Colon (tissue), 2 donors: ENCODE measurements around the gene STAT6.

Experiments used
- FAIRE-seq: peaks from 2 replicates; lab custom pipeline; 2012; peaks lifted over from hg19 to GRCh38; lab: Jason Lieb, UNC
- donor health status: control.
- donor health status: control.

STAT6 gene

DNA sequence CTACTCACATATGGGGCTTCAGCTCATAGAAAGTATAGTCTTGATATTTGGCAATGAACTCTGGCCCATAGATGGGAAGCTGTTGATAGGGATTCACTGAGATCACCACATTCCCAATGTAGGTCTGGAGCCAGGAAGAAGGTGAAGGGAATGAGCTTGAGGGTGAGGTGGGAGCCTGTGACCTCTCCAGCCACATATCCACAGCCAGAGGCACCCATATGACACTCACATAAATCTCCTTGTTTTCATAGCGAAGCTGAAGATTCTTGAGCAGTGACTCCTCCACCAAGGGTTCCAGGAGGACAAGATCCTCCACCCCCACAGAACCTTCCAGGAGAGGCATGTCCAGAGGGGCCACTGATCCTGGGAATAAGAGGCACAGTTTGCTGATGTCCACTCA lies 63.2 kb downstream of the STAT6 start:
- FAIRE-seq, result no peak

DNA sequence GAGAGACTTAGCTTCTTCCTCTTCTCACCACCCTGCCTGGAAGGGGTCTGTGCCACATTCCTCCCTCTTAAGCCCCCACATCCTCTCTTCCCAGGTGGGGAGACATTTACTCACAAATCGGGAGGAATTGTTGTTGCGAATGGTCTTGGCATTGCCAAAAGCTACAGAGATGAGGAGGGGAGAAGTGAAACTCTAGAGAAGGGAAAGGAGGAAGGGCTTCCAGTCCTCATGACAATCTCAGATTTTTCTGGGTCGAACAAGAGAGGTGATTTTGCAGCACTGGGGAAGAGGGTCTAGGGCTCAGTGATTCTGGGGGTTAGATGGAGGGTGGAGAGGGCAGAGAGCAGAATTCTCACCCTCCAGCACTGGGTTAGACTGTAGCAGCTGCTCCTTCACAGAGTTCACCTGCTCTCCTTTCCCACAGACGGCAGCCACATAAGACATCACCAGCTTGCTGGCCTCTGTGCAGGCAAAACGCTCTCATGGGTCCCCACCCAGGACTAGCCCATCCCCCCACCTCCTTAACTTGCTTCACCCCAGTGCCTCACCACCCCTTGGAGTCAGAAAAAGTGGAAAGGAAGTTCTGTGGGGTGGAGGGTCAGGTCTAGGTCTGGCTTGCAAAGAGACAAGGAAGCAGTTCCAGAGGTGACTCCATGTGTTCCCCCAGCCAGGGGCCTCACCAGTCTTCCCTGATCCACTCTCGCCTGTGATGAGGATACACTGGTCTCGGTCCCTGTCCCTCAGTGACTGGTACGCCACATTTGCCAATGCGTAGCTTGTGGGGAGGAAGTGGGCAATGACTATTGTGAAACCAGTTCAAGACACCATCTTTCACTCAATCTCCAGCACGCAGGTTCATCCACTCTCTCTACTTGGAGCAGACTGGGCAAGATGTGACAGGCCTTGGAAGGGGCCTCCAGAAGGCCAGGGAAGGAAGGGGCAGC lies 63.9 kb downstream of the STAT6 start:
- FAIRE-seq, result no peak

DNA sequence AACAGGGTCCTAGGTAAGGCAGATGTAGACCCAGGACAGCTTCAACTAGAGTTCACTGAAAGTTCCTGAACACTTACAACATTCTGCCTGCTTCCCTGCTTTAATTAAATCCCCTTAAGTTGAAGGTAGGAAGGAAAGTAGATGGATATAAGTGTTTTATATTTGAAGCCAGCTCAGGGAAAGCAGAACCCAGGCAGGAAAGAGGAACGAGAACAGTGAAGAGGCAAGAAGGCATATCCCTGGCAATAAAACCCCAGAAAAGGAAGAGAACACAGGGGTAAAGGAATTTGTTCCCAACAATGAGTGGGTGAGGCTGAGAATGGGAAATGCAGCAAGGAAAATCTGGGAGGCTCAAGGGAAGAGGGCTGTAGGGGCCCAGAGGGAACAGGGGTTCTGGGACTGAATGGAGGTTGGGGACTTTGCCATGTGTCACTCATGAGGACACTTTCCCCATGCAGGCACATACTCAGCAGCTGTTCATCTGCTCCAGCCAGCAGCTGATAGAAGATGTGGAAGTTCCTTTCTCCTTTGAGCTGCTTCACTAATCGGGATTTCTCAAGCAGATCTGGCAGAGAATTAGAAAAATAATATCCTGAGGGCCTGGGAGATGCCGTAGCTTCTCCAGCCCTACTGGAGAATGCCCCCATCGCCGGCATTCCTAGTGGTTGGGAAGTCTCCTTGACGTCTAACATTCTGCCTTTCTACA lies 64.9 kb downstream of the STAT6 start:
- no peak for FAIRE-seq
